BLaER1 treated with 17β-estradiol and CSF1 and Interleukin-3, amounts not matched to agents 10 nM and 100 nM (cell line): ENCODE results near the gene MAP1LC3C.

Experiments
- H3K27ac ChIP-seq, 11 experiments: shearing (Covaris generic); formaldehyde crosslinking; 2 replicates each; pipeline ENCODE4 v1.8.1; 2022
- H3K27me3 ChIP-seq, 11 experiments: shearing (Covaris generic); formaldehyde crosslinking; 2 replicates each; pipeline ENCODE4 v1.8.1; 2022
- H3K36me3 ChIP-seq, 11 experiments: shearing (Covaris generic); formaldehyde crosslinking; 2 replicates each; pipeline ENCODE4 v1.8.1; 2022
- H3K4me1 ChIP-seq, 10 experiments: shearing (Covaris generic); formaldehyde crosslinking; 2 replicates each; pipeline ENCODE4 v1.8.1; 2022
- H3K4me2 ChIP-seq, 11 experiments: shearing (Covaris generic); formaldehyde crosslinking; 2 replicates each; pipeline ENCODE4 v1.8.1; 2022
- H3K4me3 ChIP-seq, 10 experiments: shearing (Covaris generic); formaldehyde crosslinking; 2 replicates each; pipeline ENCODE4 v1.8.1; 2022
- H3K9ac ChIP-seq, 11 experiments: shearing (Covaris generic); formaldehyde crosslinking; 2 replicates each; pipeline ENCODE4 v1.8.1; 2022
- H3K9me3 ChIP-seq, 11 experiments: shearing (Covaris generic); formaldehyde crosslinking; replicated peaks in 1 of 11; 2 replicates each; pipeline ENCODE4 v1.8.1; 2022
- H4K20me1 ChIP-seq, 11 experiments: shearing (Covaris generic); formaldehyde crosslinking; 2 replicates each; pipeline ENCODE4 v1.8.1; 2022
- Cebpa-rat ChIP-seq, 11 experiments: shearing (Covaris generic); IDR thresholded peaks; 2 replicates each; pipeline ENCODE4 v1.8.1; 2022

MAP1LC3C gene

GRCh38 chr1:242011894-242012660, 13.2 kb upstream of the MAP1LC3C start:
- Histone ChIP-seq H3K9me3 (no peaks in the 10 kb centered on the region), H3K4me2 (peak overlapping the region in 2 of 11 experiments; percentile 28 to 46; a peak in 4 of 22 replicates)
- no peak for TF ChIP-seq Cebpa-rat (IDR thresholded peaks at IDR 0.05)

DNA sequence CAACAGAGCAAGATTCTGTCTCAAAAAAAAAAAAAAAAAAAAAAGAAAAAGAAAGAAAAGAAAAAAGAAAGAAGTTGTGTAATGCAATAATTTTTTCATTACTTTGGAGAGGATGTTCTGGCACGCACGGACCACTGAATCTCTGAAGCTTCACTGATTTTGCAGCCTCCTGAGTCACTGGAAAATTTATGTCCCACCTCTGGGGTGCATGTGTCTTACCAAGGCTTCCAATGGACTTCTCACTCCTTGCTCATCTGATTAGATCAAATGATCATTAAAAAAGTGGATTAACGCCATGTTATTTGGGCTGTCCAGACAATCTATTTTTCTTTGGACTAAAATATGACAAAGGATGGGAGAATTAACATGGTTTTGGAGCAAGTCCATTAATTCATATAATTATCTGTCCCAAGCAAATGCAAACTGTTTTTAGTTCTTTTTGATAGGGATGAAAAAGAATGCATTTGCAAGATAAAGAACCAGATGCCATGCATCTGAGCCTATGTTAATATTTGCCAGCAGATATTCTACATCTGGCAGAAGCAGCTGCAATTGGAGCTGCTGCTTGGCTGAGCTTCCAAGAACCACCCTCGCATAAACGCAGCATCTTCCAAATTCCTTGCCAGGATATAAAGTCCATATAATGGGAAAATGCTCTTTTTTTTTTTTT, 10.1 kb upstream of the MAP1LC3C start:
- no peak overlapping the region for H3K9ac ChIP-seq
- H3K4me2 ChIP-seq, result no peak overlapping the region
- no peaks in the 10 kb centered on the region for H3K36me3 ChIP-seq
- TF ChIP-seq Cebpa-rat (IDR thresholded peaks at IDR 0.05), result no peak
- H3K27me3 ChIP-seq, result no peaks in the 10 kb centered on the region
- no peaks in the 10 kb centered on the region for H3K9me3 ChIP-seq
- H3K27ac ChIP-seq, result no peak overlapping the region
- H3K4me3 ChIP-seq, result no peak overlapping the region
- H4K20me1 ChIP-seq, result no peaks in the 10 kb centered on the region
- peaks cover 0 to 13% (median 0%) of the 10 kb centered on the region in 10 experiments; a peak in 6 of 20 replicates for H3K4me1 ChIP-seq

More at GRCh38 chr1:242011894-242012660, 13.2 kb upstream of the MAP1LC3C start:
- H3K4me1 ChIP-seq, result peaks cover 0 to 13% (median 0%) of the 10 kb centered on the region in 10 experiments; a peak in 6 of 20 replicates
- no peaks in the 10 kb centered on the region for H4K20me1 ChIP-seq
- no peak overlapping the region for H3K4me3 ChIP-seq
- H3K9ac ChIP-seq, result no peak overlapping the region
- no peaks in the 10 kb centered on the region for H3K27me3 ChIP-seq
- no peaks in the 10 kb centered on the region for H3K36me3 ChIP-seq
- H3K27ac ChIP-seq, result no peak overlapping the region

GRCh38 chr1:242006976-242007375, 8.1 kb upstream of the MAP1LC3C start:
- H3K36me3 ChIP-seq, result no peaks in the 10 kb centered on the region
- no peak overlapping the region for H3K4me3 ChIP-seq
- no peaks in the 10 kb centered on the region for H3K9me3 ChIP-seq
- peaks cover 0 to 5% (median 0%) of the 10 kb centered on the region in 10 experiments; a peak in 6 of 20 replicates for H3K4me1 ChIP-seq
- no peaks in the 10 kb centered on the region for H4K20me1 ChIP-seq
- H3K27ac ChIP-seq, result no peak overlapping the region
- H3K9ac ChIP-seq, result no peak overlapping the region
- no peaks in the 10 kb centered on the region for H3K27me3 ChIP-seq
- TF ChIP-seq Cebpa-rat (IDR thresholded peaks at IDR 0.05), result no peak
- H3K4me2 ChIP-seq, result no peak overlapping the region

GRCh38 chr1:242005866-242006535, 7.1 kb upstream of the MAP1LC3C start:
- no peaks in the 10 kb centered on the region for H3K27me3 ChIP-seq
- H3K27ac ChIP-seq, result no peak overlapping the region
- H3K9me3 ChIP-seq, result no peaks in the 10 kb centered on the region
- H3K4me3 ChIP-seq, result no peak overlapping the region
- H4K20me1 ChIP-seq, result no peaks in the 10 kb centered on the region
- no peak for TF ChIP-seq Cebpa-rat (IDR thresholded peaks at IDR 0.05)
- H3K36me3 ChIP-seq, result no peaks in the 10 kb centered on the region
- no peak overlapping the region for H3K4me2 ChIP-seq
- peaks cover 0 to 5% (median 0%) of the 10 kb centered on the region in 10 experiments; a peak in 2 of 20 replicates for H3K4me1 ChIP-seq
- no peak overlapping the region for H3K9ac ChIP-seq

DNA sequence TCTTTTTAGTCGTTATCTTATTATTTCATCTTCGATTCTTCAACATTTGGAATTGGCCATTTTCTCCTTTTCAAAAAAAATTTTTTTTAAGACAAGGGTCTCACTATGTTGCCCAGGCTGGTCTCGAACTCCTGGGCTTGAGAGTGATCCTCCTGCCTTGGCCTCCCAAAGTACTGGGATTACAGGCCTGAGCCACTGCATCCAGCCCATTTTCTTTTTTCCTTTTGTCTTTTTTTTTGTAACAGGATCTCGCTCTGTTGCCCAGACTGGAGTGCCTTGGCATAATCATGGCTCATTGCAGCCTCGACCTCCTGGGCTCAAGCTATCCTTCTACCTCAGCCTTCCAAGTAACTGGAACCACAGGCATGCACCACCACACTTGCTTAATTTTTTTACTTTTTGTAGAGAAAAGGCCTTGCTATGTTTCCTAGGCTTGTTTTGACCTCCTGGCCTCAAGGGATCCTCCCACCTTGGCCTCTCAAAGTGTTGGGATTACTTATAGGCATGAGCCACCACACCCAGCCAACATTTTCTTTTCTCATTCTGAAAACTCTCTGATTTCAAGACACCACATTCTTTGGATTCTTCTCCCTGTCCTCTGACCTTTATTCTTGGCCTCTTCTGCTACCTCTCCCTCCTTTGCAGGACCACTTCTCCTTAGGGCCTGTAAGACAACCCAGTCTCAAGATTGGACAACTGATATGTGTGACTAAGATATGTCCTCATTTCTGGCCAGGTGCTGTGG, 6.0 kb upstream of the MAP1LC3C start:
- no peak overlapping the region for H3K4me3 ChIP-seq
- no peaks in the 10 kb centered on the region for H3K9me3 ChIP-seq
- no peak overlapping the region for H3K9ac ChIP-seq
- H3K27ac ChIP-seq, result no peak overlapping the region
- no peak overlapping the region for H3K4me2 ChIP-seq
- H3K27me3 ChIP-seq, result no peaks in the 10 kb centered on the region
- TF ChIP-seq Cebpa-rat (IDR thresholded peaks at IDR 0.05), result no peak
- no peaks in the 10 kb centered on the region for H4K20me1 ChIP-seq
- no peaks in the 10 kb centered on the region for H3K36me3 ChIP-seq
- peaks cover 0 to 5% (median 0%) of the 10 kb centered on the region in 10 experiments; a peak in 5 of 20 replicates for H3K4me1 ChIP-seq

DNA sequence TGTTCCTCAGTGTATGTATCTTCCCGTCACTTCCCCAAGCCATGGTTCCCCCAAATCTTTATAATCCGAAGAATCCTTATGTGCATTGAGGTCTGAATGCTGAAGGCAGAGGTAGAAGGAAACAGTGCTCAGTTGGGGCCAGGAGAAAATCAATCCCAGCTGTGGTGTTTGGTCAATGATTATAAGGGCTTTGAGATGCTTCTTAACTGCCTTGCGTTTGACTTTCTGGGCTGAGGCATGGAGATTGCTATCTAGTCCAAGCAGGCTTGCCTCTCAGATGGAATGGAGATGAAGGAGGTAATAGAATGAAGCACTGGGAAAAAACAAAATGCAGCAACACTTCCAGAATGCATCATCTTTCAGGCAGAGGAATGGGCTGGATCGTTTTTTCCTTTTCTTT, 3.6 kb upstream of the MAP1LC3C start:
- Histone ChIP-seq H3K9me3 (no peaks in the 10 kb centered on the region), H3K27me3 (no peaks in the 10 kb centered on the region), H4K20me1 (no peaks in the 10 kb centered on the region), H3K36me3 (no peaks in the 10 kb centered on the region), H3K4me2 (no peak overlapping the region), H3K27ac (no peak overlapping the region), H3K4me3 (no peak overlapping the region), H3K9ac (no peak overlapping the region), H3K4me1 (peaks cover 0 to 20% (median 4%) of the 10 kb centered on the region in 10 experiments; a peak in 11 of 20 replicates)
- TF ChIP-seq Cebpa-rat (IDR thresholded peaks at IDR 0.05), result no peak

DNA sequence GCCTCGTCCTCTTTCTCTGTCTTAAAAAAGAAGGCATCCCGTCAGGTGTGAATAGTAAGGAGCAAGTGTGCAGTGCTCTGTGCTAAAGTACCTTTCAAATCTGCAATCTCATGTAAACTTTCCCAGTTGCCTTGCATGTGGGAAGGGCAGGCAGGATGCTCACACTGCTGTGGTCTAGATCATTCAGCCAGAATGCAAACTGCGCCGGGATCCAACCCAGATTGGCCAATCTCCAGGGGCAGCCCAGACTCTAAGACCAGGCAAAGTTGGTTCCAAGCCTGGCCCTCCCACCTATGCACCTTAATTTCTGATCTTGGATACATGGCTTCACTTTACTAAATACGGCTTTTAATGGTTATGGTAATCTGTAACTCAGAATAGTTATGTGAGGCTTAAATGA, 3.2 kb upstream of the MAP1LC3C start:
- Histone ChIP-seq H3K9me3 (no peaks in the 10 kb centered on the region), H3K36me3 (no peaks in the 10 kb centered on the region), H3K4me2 (no peak overlapping the region), H3K27me3 (no peaks in the 10 kb centered on the region), H3K4me3 (no peak overlapping the region), H3K27ac (no peak overlapping the region), H4K20me1 (no peaks in the 10 kb centered on the region), H3K4me1 (peaks cover 0 to 20% (median 3%) of the 10 kb centered on the region in 10 experiments; a peak in 9 of 20 replicates), H3K9ac (no peak overlapping the region)
- no peak for TF ChIP-seq Cebpa-rat (IDR thresholded peaks at IDR 0.05)

- Histone ChIP-seq H3K4me3 (no peak overlapping the region), H3K9ac (no peak overlapping the region), H3K27ac (no peak overlapping the region), H3K4me1 (peaks cover 0 to 20% (median 3%) of the 10 kb centered on the region in 10 experiments; a peak in 9 of 20 replicates), H3K36me3 (no peaks in the 10 kb centered on the region), H3K9me3 (no peaks in the 10 kb centered on the region), H3K27me3 (no peaks in the 10 kb centered on the region), H4K20me1 (no peaks in the 10 kb centered on the region), H3K4me2 (no peak overlapping the region)
- TF ChIP-seq Cebpa-rat (IDR thresholded peaks at IDR 0.05), result no peak
Observed at GRCh38 chr1:242000434-242000833, 1.5 kb upstream of the MAP1LC3C start.
